Retinal pigment epithelial cell (primary cell): Measurements from ENCODE around the gene SLC2A10.

ENCODE experiments used
- DNase-seq: peaks from one replicate; pipeline ENCODE4 v3.0.0-alpha.2; 2010; ENCODE audit warnings: low read depth
- H3K4me3 ChIP-seq: 2 replicates; pipeline ENCODE4 v1.5.1; 2011; ENCODE audit warnings: mild to moderate bottlenecking, low read length, control low read depth, moderate library complexity
- CTCF ChIP-seq: conservative IDR thresholded peaks from 2 replicates; pipeline ENCODE4 v1.5.1; 2011; ENCODE audit warnings: low read depth, low read length, control low read depth, inconsistent platforms

SLC2A10 gene

GRCh38 chr20:46691196-46691595 lies 18.3 kb upstream of the SLC2A10 start:
- no peak for TF ChIP-seq CTCF
- H3K4me3 ChIP-seq = no peak overlapping the region
- no peak for DNase-seq

- H3K4me3 ChIP-seq = no peak overlapping the region
- no peak for DNase-seq
- no peak for TF ChIP-seq CTCF
These were observed 15.0 kb upstream of the SLC2A10 start for GRCh38 chr20:46694484-46694883.

DNA sequence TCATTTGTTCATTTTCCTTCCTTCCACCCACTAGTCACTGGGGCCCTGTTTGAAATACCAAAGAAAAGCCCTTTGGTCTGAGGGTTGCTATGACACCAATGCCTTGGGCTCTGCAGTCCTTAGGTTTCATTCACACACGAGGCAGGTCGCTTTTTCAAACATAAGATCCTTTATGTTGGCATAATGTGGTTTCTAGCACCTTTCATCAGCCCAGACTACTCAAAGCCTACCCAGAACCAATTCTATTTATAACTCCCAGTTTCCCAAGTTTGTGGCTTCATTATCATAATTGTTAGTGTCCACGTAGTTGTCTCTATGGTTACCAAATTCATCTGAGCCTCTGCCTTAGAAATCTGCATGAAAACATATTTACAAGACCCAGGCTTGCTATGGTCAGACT lies 13.6 kb upstream of the SLC2A10 start:
- no peak for DNase-seq
- no peak overlapping the region for H3K4me3 ChIP-seq
- TF ChIP-seq CTCF = no peak

- no peak for DNase-seq
- H3K4me3 ChIP-seq = no peak overlapping the region
- TF ChIP-seq CTCF = no peak
These were observed 12.6 kb upstream of the SLC2A10 start for GRCh38 chr20:46696791-46697279.

GRCh38 chr20:46698788-46699187 lies 10.7 kb upstream of the SLC2A10 start:
- no peak for DNase-seq
- H3K4me3 ChIP-seq = no peak overlapping the region
- TF ChIP-seq CTCF = no peak

GRCh38 chr20:46699651-46700359 lies 9.6 kb upstream of the SLC2A10 start:
- no peak for DNase-seq
- no peak overlapping the region for H3K4me3 ChIP-seq
- TF ChIP-seq CTCF = peak; percentile 78

- no peak for TF ChIP-seq CTCF
- no peak overlapping the region for H3K4me3 ChIP-seq
- no peak for DNase-seq
These were observed 9.0 kb upstream of the SLC2A10 start for GRCh38 chr20:46700481-46700880.
